GM18951 (cell line): Measurements from ENCODE around the gene NKAIN4.

ENCODE experiments used
- POLR2A ChIP-seq: IDR thresholded peaks from 4 replicates; pipeline ENCODE4 v1.6.1; 2011; ENCODE audit warnings: mild to moderate bottlenecking; ENCODE audit not compliant: insufficient read length, insufficient read depth; ENCODE audit errors: extremely low read depth
- in situ Hi-C: fragments of 300-500 bp; cut with MboI; formaldehyde crosslinking; loops from one replicate; pipeline ENCODE4 v1.12.0; 2022; ENCODE audit warnings: low sequenced_read_pairs, mixed read lengths, inconsistent platforms; ENCODE audit not compliant: unreplicated experiment

Gene NKAIN4

DNA sequence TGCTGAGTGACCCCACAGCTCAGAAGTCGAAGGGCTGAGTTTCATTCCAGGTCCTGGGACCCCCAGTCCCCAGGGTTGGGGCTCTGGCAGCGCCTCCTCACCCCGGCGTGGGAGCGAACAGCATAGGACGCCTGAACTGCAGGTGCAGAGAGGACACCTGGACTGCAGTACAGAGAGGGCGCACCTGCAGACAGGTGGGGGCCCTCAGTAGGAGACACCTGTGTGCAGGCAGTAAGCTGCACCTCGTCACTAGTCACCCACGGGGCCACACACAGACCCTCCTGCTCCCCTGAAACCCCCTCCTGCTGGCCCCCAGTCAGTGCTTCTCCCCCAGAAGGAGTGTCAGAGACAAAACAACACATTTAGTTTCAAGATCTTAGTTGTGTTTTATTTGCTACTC is 8.6 kb upstream of the NKAIN4 start:
- in situ Hi-C loops: no loop called here
- TF ChIP-seq POLR2A: no peak

GRCh38 chr20:63261795-63262528 is 7.7 kb upstream of the NKAIN4 start:
- in situ Hi-C loops: no loop called here
- no peak for TF ChIP-seq POLR2A

DNA sequence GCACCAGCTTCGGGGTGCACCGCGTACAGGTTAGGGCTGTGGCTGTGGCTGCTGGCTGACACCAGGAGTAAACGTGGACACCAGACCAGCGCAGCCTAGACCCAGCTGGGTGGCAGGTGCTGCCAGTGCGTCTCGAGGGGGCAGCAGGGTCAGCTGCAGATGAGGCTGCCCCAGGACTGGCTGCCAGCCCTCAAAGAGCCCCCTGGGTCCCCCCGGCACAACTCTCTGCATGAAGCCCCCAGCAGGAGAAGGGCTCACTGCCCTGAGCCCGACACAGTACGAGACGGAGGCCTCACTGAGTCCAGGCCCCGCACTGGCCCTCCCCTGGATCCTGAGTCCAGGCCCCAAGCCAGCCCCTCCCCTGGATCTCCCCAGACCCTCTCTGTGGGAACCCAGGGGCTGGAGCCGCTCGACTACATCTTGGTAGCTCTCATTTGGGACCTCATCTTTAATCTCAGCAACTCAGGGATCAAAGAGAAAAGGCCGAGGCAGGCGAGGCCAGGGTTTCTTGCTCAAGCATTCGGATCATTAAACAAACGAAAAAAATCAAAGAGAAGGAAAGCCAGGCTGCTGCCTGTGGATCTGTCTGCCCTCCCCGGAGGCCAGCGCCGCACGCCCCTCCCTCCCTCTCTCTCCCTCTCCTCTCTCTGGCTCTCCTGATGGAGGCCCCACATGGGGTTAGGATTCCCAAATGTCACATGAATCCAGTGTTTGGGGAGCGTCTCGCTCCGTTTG is 7.0 kb upstream of the NKAIN4 start:
- in situ Hi-C loops: no loop called here
- no peak for TF ChIP-seq POLR2A

- no peak for TF ChIP-seq POLR2A
- in situ Hi-C loops: no loop called here
Observed at GRCh38 chr20:63260521-63260920, 6.3 kb upstream of the NKAIN4 start.

- in situ Hi-C loops: no loop called here
- no peak for TF ChIP-seq POLR2A
Observed at GRCh38 chr20:63259734-63260460, 5.6 kb upstream of the NKAIN4 start.

GRCh38 chr20:63258781-63259180 is 4.5 kb upstream of the NKAIN4 start:
- no peak for TF ChIP-seq POLR2A
- in situ Hi-C loops: no loop called here

- TF ChIP-seq POLR2A: no peak
- in situ Hi-C loops: no loop called here
Observed at GRCh38 chr20:63257629-63258028, 3.4 kb upstream of the NKAIN4 start.

GRCh38 chr20:63256954-63257353 is 2.7 kb upstream of the NKAIN4 start:
- no peak for TF ChIP-seq POLR2A
- in situ Hi-C loops: no loop called here

DNA sequence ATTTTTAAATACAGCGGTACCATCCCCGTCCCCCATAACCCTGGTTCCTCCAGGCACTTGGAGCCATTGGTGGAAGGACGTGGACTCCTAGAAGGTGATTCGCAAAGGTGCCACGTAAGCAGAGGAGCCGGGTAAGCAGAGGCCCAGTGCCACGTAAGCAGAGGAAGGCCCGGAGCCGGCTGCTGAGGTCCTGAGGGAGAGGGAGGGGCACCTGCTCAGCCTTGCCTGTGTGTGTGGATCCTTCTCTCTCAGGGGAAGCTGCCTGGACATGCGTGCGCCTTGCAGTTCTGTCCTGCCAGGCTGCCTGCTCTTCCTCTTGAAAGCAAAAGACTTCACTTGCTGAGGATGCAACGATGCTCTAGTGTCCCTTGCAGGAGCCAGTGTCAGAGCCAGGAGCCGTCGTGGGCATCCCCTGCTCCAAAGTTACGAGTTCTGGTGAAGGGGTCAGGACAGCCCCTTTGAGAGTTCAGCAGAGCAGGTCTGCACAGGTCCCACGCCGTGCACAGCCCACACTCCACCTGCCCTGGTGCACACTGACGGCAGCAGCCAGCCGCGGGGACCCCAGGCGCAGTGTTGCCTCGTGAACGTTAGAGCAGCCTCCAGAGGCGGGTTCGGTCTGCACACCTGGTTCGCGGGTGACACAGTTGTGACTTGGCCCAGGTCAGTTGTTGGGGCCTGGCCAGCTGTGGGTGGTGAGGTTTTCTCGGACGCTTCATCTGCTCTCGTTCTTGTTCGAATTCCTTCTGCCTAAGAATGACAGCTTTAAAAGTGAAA is 1.9 kb upstream of the NKAIN4 start:
- in situ Hi-C loops: no loop called here

DNA sequence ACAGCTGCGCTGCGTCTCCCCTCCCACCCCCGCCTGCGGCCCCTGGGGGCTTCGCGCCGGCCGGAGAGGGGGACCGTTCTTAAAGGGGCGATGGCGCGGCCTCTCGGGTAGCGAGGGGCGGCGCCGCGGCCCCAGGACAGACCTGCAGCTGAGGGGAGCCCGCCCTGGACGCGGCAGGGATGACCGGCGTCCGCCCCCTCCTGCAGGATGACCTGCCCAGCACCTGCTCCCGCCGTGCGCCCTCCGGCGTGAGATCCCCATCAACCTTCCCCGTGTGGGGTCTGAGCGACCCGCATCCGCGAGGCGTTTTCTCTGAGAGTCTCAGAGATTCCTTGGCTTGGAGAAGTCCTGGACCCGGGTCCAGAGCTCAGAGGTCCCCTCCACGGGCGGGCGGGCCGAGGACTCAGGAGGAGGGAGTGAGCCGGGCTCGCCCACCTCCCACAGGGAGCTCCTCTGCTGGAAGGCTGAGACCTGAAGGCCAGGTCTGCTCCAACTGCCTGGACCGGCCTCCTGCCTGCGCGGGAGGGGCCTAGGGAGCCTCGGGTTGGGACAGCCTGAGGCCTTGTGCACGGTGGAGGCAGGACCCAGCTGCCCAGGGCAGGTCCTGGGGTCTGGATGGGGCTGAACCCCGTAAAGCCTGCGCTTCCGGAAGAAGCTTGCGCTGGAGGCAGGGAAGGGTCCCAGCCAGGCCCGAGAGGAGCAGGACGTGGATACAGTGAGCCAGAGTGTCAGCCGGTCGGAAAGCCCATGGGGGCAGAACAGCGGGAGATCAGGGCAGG is 532 bp upstream of the NKAIN4 start:
- TF ChIP-seq POLR2A: no peak
- in situ Hi-C loops: no loop called here

More for the DNA sequence above, 1.9 kb upstream of the NKAIN4 start:
- TF ChIP-seq POLR2A: no peak

- in situ Hi-C loops: no loop called here
- no peak for TF ChIP-seq POLR2A
Observed at GRCh38 chr20:63253438-63254231, 628 bp downstream of the NKAIN4 start.
